Stimulated activated CD8-positive, alpha-beta memory T cell treated with anti-CD3 and anti-CD28 coated beads, Interleukin-12 subunit alpha, Interleukin-12 subunit beta, amount 100 ng/mL, for 24 hours (primary cell): Measurements from ENCODE around the gene DNMBP.
"Not testable (repeated sequence)": the region's sequence is repeated elsewhere in the genome, so short reads cannot be mapped to it uniquely, and the experiment has no call there.

Experiments used
- DNase-seq: peaks from one replicate; pipeline ENCODE4 v3.0.0-alpha.2; 2020; ENCODE audit errors: extremely low read depth

The DNMBP gene

GRCh38 chr10:99946051-99946450 lies 63.7 kb downstream of the DNMBP start:
- DNase-seq, result not testable (repeated sequence)

- DNase-seq, result no peak
Measured at GRCh38 chr10:99945263-99945662, 64.5 kb downstream of the DNMBP start.

- no peak for DNase-seq
Measured at GRCh38 chr10:99944860-99945259, 64.9 kb downstream of the DNMBP start.

GRCh38 chr10:99943908-99944307 lies 65.8 kb downstream of the DNMBP start:
- DNase-seq, result no peak

GRCh38 chr10:99941942-99942820 lies 67.6 kb downstream of the DNMBP start:
- DNase-seq, result no peak

- DNase-seq, result no peak
Measured at GRCh38 chr10:99938563-99938962, 71.2 kb downstream of the DNMBP start.

GRCh38 chr10:99937630-99938029 lies 72.1 kb downstream of the DNMBP start:
- no peak for DNase-seq

GRCh38 chr10:99932203-99932957 lies 77.4 kb downstream of the DNMBP start:
- DNase-seq, result not testable (repeated sequence)

GRCh38 chr10:99930731-99931550 lies 78.8 kb downstream of the DNMBP start:
- no peak for DNase-seq

- DNase-seq, result no peak
Measured at GRCh38 chr10:99929360-99929759, 80.4 kb downstream of the DNMBP start.

GRCh38 chr10:99927721-99928280 lies 81.9 kb downstream of the DNMBP start:
- no peak for DNase-seq

- no peak for DNase-seq
Measured at GRCh38 chr10:99926925-99927720, 82.6 kb downstream of the DNMBP start.

- no peak for DNase-seq
Measured at GRCh38 chr10:99924451-99925255, 85.1 kb downstream of the DNMBP start.

GRCh38 chr10:99921948-99922347 lies 87.8 kb downstream of the DNMBP start:
- no peak for DNase-seq

GRCh38 chr10:99920901-99921300 lies 88.8 kb downstream of the DNMBP start:
- no peak for DNase-seq

- no peak for DNase-seq
Measured at GRCh38 chr10:99920486-99920885, 89.3 kb downstream of the DNMBP start.

- no peak for DNase-seq
Measured at GRCh38 chr10:99917963-99918825, 91.6 kb downstream of the DNMBP start.

- DNase-seq, result no peak
Measured at GRCh38 chr10:99916776-99917175, 93.0 kb downstream of the DNMBP start.

GRCh38 chr10:99915414-99915813 lies 94.3 kb downstream of the DNMBP start:
- no peak for DNase-seq
